ENCODE measurements around the gene HMGXB3. TPM values are rescaled to one million over a fixed set of nuclear protein-coding genes. Genes with fewer than 3 reads are reported as not detected.

Gene HMGXB3
- total RNA-seq, 2 experiments from 2014 or later: 27.4 to 29.3 TPM

GRCh38 chr5:150000990-150001659 lies 586 bp downstream of the HMGXB3 start:
- Mint-ChIP-seq H3K4me1 (ENCODE audit: low read depth) (peaks cover 38% of the 10 kb centered on the region), H3K27me3 (no peaks in the 10 kb centered on the region), H3K36me3 (ENCODE audit: low read depth) (peaks cover 36% of the 10 kb centered on the region), H3K9me3 (no peaks in the 10 kb centered on the region), H3K27ac (peak overlapping the region; percentile 76), H3K4me3 (peak overlapping the region; percentile 96)
- peak in 12 of 14 experiments; percentile 6 to 72 (median 27) for DNase-seq
- ChIA-PET CTCF (interaction anchor here (1.8 to 3.1 kb wide), 2 partner anchors 10 to 41 kb away, joined by 11 to 14 read pairs; partner anchors contain the start of gene SLC26A2), POLR2A (interaction anchor here (0.9 to 2.6 kb wide), 4 partner anchors 39 to 451 kb away, joined by 3 to 22 read pairs (median 4); partner anchors contain the start of genes CD74 and SLC26A2)
- peaks cover 17% of the 10 kb centered on the region for H3K36me3 ChIP-seq (ENCODE audit: insufficient read depth, low read length)
- TF ChIP-seq CTCF (IDR thresholded peaks at IDR 0.05): no peak
- no peaks in the 10 kb centered on the region for H3K27me3 ChIP-seq (ENCODE audit: control insufficient read depth in 1 of 2, insufficient read depth in 2 of 2, low read length in 2 of 2)
- peaks cover 34% of the 10 kb centered on the region for H3K4me1 ChIP-seq (ENCODE audit: insufficient read depth, low read length)
- ATAC-seq (ENCODE audit: poor library complexity): peak; percentile 11
- peak overlapping the region; percentile 53 to 72 for H3K27ac ChIP-seq (ENCODE audit: low read depth in 1 of 2, low read length in 2 of 2)
- peak overlapping the region; percentile 70 for H3K4me3 ChIP-seq (ENCODE audit: low read length)
- intact Hi-C loops (cut with DNase I, micrococcal nuclease): loop anchor here (1.0 to 5.0 kb wide), 4 partner anchors 39 to 451 kb away; partner anchors contain the start of genes SLC26A2 (in 2 of the 2) and CSNK1A1 (in 1 of the 2)
- H3K9me3 ChIP-seq (ENCODE audit: control insufficient read depth in 1 of 2, insufficient read depth in 1 of 2, low read length in 2 of 2): no peaks in the 10 kb centered on the region

GRCh38 chr5:150001660-150002486 lies 1.3 kb downstream of the HMGXB3 start:
- peaks cover 44% of the 10 kb centered on the region for H3K36me3 Mint-ChIP-seq (ENCODE audit: low read depth)
- CTCF ChIA-PET: interaction anchor here (0.8 to 3.1 kb wide), 3 partner anchors 9 to 42 kb away, joined by 4 to 14 read pairs (median 11); partner anchors contain the start of gene SLC26A2
- ATAC-seq (ENCODE audit: poor library complexity): peak; percentile 77
- peak; percentile 70 for TF ChIP-seq CTCF (IDR thresholded peaks at IDR 0.05)
- Histone ChIP-seq H3K27ac (ENCODE audit: low read depth in 1 of 2, low read length in 2 of 2) (peak overlapping the region in 1 of 2 donors; percentile 53), H3K9me3 (ENCODE audit: control insufficient read depth in 1 of 2, insufficient read depth in 1 of 2, low read length in 2 of 2) (no peaks in the 10 kb centered on the region), H3K36me3 (ENCODE audit: insufficient read depth, low read length) (peaks cover 25% of the 10 kb centered on the region), H3K4me3 (ENCODE audit: low read length) (peak overlapping the region; percentile 70), H3K27me3 (ENCODE audit: control insufficient read depth in 1 of 2, insufficient read depth in 2 of 2, low read length in 2 of 2) (no peaks in the 10 kb centered on the region), H3K4me1 (ENCODE audit: insufficient read depth, low read length) (peaks cover 34% of the 10 kb centered on the region)
- H3K9me3 Mint-ChIP-seq: no peaks in the 10 kb centered on the region
- H3K27ac Mint-ChIP-seq: peak overlapping the region; percentile 76
- POLR2A ChIA-PET: interaction anchor here (2.6 kb wide), 1 partner anchor 42 kb away, joined by 22 read pairs; the partner anchor contains the start of gene SLC26A2
- H3K4me1 Mint-ChIP-seq (ENCODE audit: low read depth): peaks cover 42% of the 10 kb centered on the region
- DNase-seq: peak; percentile 30 to 84 (median 50)
- H3K4me3 Mint-ChIP-seq: peak overlapping the region; percentile 96
- intact Hi-C loops (cut with DNase I, micrococcal nuclease): loop anchor here (5.0 kb wide), 3 partner anchors 40 to 450 kb away; partner anchors contain the start of genes CSNK1A1 (in 1 of the 2) and SLC26A2 (in 1 of the 2)
- no peaks in the 10 kb centered on the region for H3K27me3 Mint-ChIP-seq

GRCh38 chr5:150006318-150006717 lies 5.8 kb downstream of the HMGXB3 start:
- H3K27ac ChIP-seq (ENCODE audit: low read depth in 1 of 2, low read length in 2 of 2): no peak overlapping the region
- Mint-ChIP-seq H3K36me3 (ENCODE audit: low read depth) (peaks cover 83% of the 10 kb centered on the region), H3K27me3 (no peaks in the 10 kb centered on the region), H3K4me1 (ENCODE audit: low read depth) (peaks cover 43% of the 10 kb centered on the region), H3K9me3 (no peaks in the 10 kb centered on the region), H3K27ac (no peak overlapping the region), H3K4me3 (no peak overlapping the region)
- no peak for TF ChIP-seq CTCF (IDR thresholded peaks at IDR 0.05)
- H3K9me3 ChIP-seq (ENCODE audit: control insufficient read depth in 1 of 2, insufficient read depth in 1 of 2, low read length in 2 of 2): no peaks in the 10 kb centered on the region
- intact Hi-C loops (cut with DNase I, micrococcal nuclease): no loop called here
- peaks cover 18% of the 10 kb centered on the region for H3K4me1 ChIP-seq (ENCODE audit: insufficient read depth, low read length)
- ChIA-PET CTCF (no interaction called here), POLR2A (no interaction called here)
- ATAC-seq (ENCODE audit: poor library complexity) (no peak), DNase-seq (no peak)
- peaks cover 65% of the 10 kb centered on the region for H3K36me3 ChIP-seq (ENCODE audit: insufficient read depth, low read length)
- no peaks in the 10 kb centered on the region for H3K27me3 ChIP-seq (ENCODE audit: control insufficient read depth in 1 of 2, insufficient read depth in 2 of 2, low read length in 2 of 2)
- H3K4me3 ChIP-seq (ENCODE audit: low read length): no peak overlapping the region

All from CD4-positive, alpha-beta T cell (primary cell).